Measurements from ENCODE around the gene DPP4.

GRCh38 chr2:162029287-162029901 is 44.6 kb downstream of the DPP4 start:
- TF ChIP-seq HIC1 (tag by site-specific recombination; IDR thresholded peaks at IDR 0.05) (no peak), CTCF (tag by site-specific recombination; IDR thresholded peaks at IDR 0.05) (no peak)

Data from HEK293 (cell line).